NCI-H2227 (cell line): Measurements from ENCODE around the gene TRIML1.

Experiments used
- DNase-seq: peaks from one replicate; lab custom pipeline; 2025; ENCODE audit not compliant: unreplicated experiment; lab: John Stamatoyannopoulos, UW

TRIML1 gene

GRCh38 chr4:188139141-188139540 is at the start of gene TRIML1:
Gene TRIML1, plus strand, starts transcription at chr4:188139441. Its CDS starts 118 bp downstream, at chr4:188139559.
- DNase-seq = no peak

- no peak for DNase-seq
Observed at GRCh38 chr4:188092824-188093223, 46.4 kb upstream of the TRIML1 start.

GRCh38 chr4:188106454-188106853 is 32.8 kb upstream of the TRIML1 start:
- DNase-seq = no peak

GRCh38 chr4:188107931-188108843 is 31.1 kb upstream of the TRIML1 start:
- no peak for DNase-seq

GRCh38 chr4:188109157-188109755 is 30.0 kb upstream of the TRIML1 start, which contains the start of gene TRIML2:
Gene TRIML2, minus strand, starts transcription at chr4:188109603. Its CDS starts 4,235 bp downstream, at chr4:188105368.
- no peak for DNase-seq

- no peak for DNase-seq
Observed at GRCh38 chr4:188110036-188110435, 29.2 kb upstream of the TRIML1 start.

GRCh38 chr4:188110741-188111471 is 28.3 kb upstream of the TRIML1 start:
- no peak for DNase-seq

GRCh38 chr4:188111955-188112354 is 27.3 kb upstream of the TRIML1 start:
- DNase-seq = no peak

- no peak for DNase-seq
Observed at GRCh38 chr4:188113156-188113555, 26.1 kb upstream of the TRIML1 start.

GRCh38 chr4:188117631-188118324 is 21.5 kb upstream of the TRIML1 start:
- DNase-seq = no peak

GRCh38 chr4:188121530-188121929 is 17.7 kb upstream of the TRIML1 start:
- DNase-seq = no peak

GRCh38 chr4:188127214-188127874 is 11.9 kb upstream of the TRIML1 start:
- DNase-seq = no peak

- no peak for DNase-seq
Observed at GRCh38 chr4:188130355-188130754, 8.9 kb upstream of the TRIML1 start.

GRCh38 chr4:188132232-188132631 is 7.0 kb upstream of the TRIML1 start:
- DNase-seq = no peak

- no peak for DNase-seq
Observed at GRCh38 chr4:188138227-188138626, 1.0 kb upstream of the TRIML1 start.

GRCh38 chr4:188139671-188140070 is 430 bp downstream of the TRIML1 start:
- DNase-seq = no peak

GRCh38 chr4:188143731-188144130 is 4.5 kb downstream of the TRIML1 start:
- no peak for DNase-seq

- no peak for DNase-seq
Observed at GRCh38 chr4:188145601-188146000, 6.4 kb downstream of the TRIML1 start.

GRCh38 chr4:188146618-188147017 is 7.4 kb downstream of the TRIML1 start:
- no peak for DNase-seq

GRCh38 chr4:188147176-188147575 is 7.9 kb downstream of the TRIML1 start:
- no peak for DNase-seq
